Ovary (tissue), 9 donors: ENCODE measurements around the gene RCSD1. TPM values are rescaled to one million over a fixed set of nuclear protein-coding genes. Genes with fewer than 3 reads are reported as not detected.

Experiments
- DNase-seq, 5 donors: peaks; one replicate each; pipeline ENCODE4 v3.0.0-alpha.2; 2019 to 2020
- H3K27ac ChIP-seq, 2 donors: fragments of 200-600 bp; one replicate each; pipeline versions ENCODE4 v1.5.1 to v1.8.0; 2019 to 2022
- H3K27me3 ChIP-seq: fragments of 200-600 bp; one replicate; pipeline ENCODE4 v1.8.0; 2022
- H3K36me3 ChIP-seq: fragments of 200-600 bp; sonication (generic); one replicate; pipeline ENCODE4 v1.5.1; 2019
- H3K4me1 ChIP-seq: one replicate; pipeline ENCODE4 v1.8.1; 2013; ENCODE audit warnings: mild to moderate bottlenecking, moderate library complexity; ENCODE audit not compliant: insufficient read depth
- H3K4me3 ChIP-seq: fragments of 200-600 bp; sonication (generic); one replicate; pipeline ENCODE4 v1.5.1; 2017
- H3K9me3 ChIP-seq, 2 donors: fragments of 200-600 bp in 1 of 2; sonication (generic) in 1 of 2; one replicate each; pipeline versions ENCODE4 v1.5.1 to v1.8.1; 2013 to 2019; ENCODE audit warnings: mild to moderate bottlenecking in 1 of 2, moderate library complexity in 1 of 2
- CTCF ChIP-seq, 3 donors: fragments of 450-650 bp in 2 of 3; fragments of 200-600 bp in 1 of 3; IDR thresholded peaks; one replicate each; pipeline versions ENCODE4 v1.5.1 to v1.8.0; 2016 to 2022; ENCODE audit warnings: antibody characterized with exemption in 3 of 3, mild to moderate bottlenecking in 1 of 3
- EP300 ChIP-seq: sonication (generic); formaldehyde crosslinking; IDR thresholded peaks from one replicate; pipeline ENCODE4 v1.6.1; 2017; ENCODE audit warnings: antibody characterized with exemption
- POLR2A ChIP-seq: fragments of 450-650 bp; IDR thresholded peaks from one replicate; pipeline ENCODE4 v1.6.1; 2017; ENCODE audit warnings: antibody characterized with exemption, mild to moderate bottlenecking, moderate library complexity
- WGBS, 3 donors: extraction: QIAGEN DNeasy Blood & Tissue Kit in 1 of 3; methylation state at CpG; one replicate each; pipeline versions ENCODE4 v1.1.5 to v1.1.7; 2013 to 2017; 5-methylcytosine and 5-hydroxymethylcytosine counted together
- intact Hi-C, 4 donors: fragments of 100-400 bp; cut with DNase I; formaldehyde crosslinking; loops; one replicate each; pipeline versions ENCODE4 v1.11.0 to v1.15.1; 2022 to 2023
- polyA plus RNA-seq, 2 donors: library from polyadenylated mRNA; stranded (reverse); fragments of 200-250 nt in 1 of 2; fragments of 350-450 nt in 1 of 2; fragmentation: Illumina TruSeq in 1 of 2; extraction: RNeasy Lipid Tissue Mini Kit (QIAGEN cat#74804) in 1 of 2; gene quantifications; one replicate each; pipeline ENCODE4 v1.2.3, GENCODE V29; 2013 to 2014
- total RNA-seq, 7 donors: library from RNA; depleted of rRNA in 2 of 7; stranded (reverse); fragments of >200 nt in 2 of 7; fragmentation: NEBNext Ultra II Directional in 3 of 7; extraction: Animal tissue kit (Norgen Biotek cat#: 25700) in 3 of 7; gene quantifications; one replicate each; pipeline versions ENCODE4 v1.1.0 to v1.2.4, GENCODE V29; 2016 to 2023
- donor health status: DM: no; HTN: no; CAD: no; lungs with moderate emphysema.
- donor health status: DM: no; HTN: no; CAD: no.
- donor health status: Bipolar disorder and iron deficiency.
- donor health status: DM: yes; HTN: yes; CAD: no.
- donor health status: DM: no; HTN: no; CAD: no.
- donor health status: DM: yes; HTN: yes; CAD: no.

Gene RCSD1
- total and polyA plus RNA-seq, 9 donors = 2.1 to 10.9 (median 3.2) TPM

GRCh38 chr1:167642501-167642826 lies 12.4 kb downstream of the RCSD1 start:
- Histone ChIP-seq H3K4me3 (no peak overlapping the region), H3K27me3 (no peaks in the 10 kb centered on the region), H3K27ac (no peak overlapping the region), H3K36me3 (no peaks in the 10 kb centered on the region), H3K9me3 (no peaks in the 10 kb centered on the region), H3K4me1 (no peaks in the 10 kb centered on the region)
- intact Hi-C loops = no loop called here
- TF ChIP-seq POLR2A (no peak), EP300 (no peak), CTCF (IDR thresholded peaks at IDR 0.05) (no peak)
- DNase-seq = no peak
- 74 to 92% (median 90%) methylated on average over 3 of the region's 3 CpGs for WGBS, 3 donors

- Histone ChIP-seq H3K9me3 (no peaks in the 10 kb centered on the region), H3K27me3 (no peaks in the 10 kb centered on the region), H3K27ac (no peak overlapping the region), H3K4me1 (no peaks in the 10 kb centered on the region), H3K36me3 (no peaks in the 10 kb centered on the region), H3K4me3 (no peak overlapping the region)
- no peak for TF ChIP-seq CTCF (IDR thresholded peaks at IDR 0.05)
- TF ChIP-seq EP300 = no peak
- no peak for TF ChIP-seq POLR2A
- no peak for DNase-seq
- intact Hi-C loops = no loop called here
- WGBS, 3 donors = 69 to 91% (median 73%) methylated on average over 3 of the region's 3 CpGs
Measured at GRCh38 chr1:167643441-167643840, 13.4 kb downstream of the RCSD1 start.

GRCh38 chr1:167644551-167644950 lies 14.5 kb downstream of the RCSD1 start:
- Histone ChIP-seq H3K4me3 (no peak overlapping the region), H3K9me3 (no peaks in the 10 kb centered on the region), H3K27ac (no peak overlapping the region), H3K4me1 (no peaks in the 10 kb centered on the region), H3K27me3 (no peaks in the 10 kb centered on the region), H3K36me3 (no peaks in the 10 kb centered on the region)
- 73 to 79% (median 78%) methylated on average over 4 of the region's 4 CpGs for WGBS, 3 donors
- no peak for DNase-seq
- intact Hi-C loops = no loop called here
- TF ChIP-seq POLR2A (no peak), CTCF (IDR thresholded peaks at IDR 0.05) (no peak), EP300 (no peak)

GRCh38 chr1:167645140-167645541 lies 15.1 kb downstream of the RCSD1 start:
- Histone ChIP-seq H3K27ac (no peak overlapping the region), H3K4me3 (no peak overlapping the region), H3K9me3 (no peaks in the 10 kb centered on the region), H3K4me1 (no peaks in the 10 kb centered on the region), H3K36me3 (no peaks in the 10 kb centered on the region), H3K27me3 (no peaks in the 10 kb centered on the region)
- intact Hi-C loops = no loop called here
- 56 to 69% (median 66%) methylated on average over 3 of the region's 3 CpGs for WGBS, 3 donors
- no peak for TF ChIP-seq CTCF (IDR thresholded peaks at IDR 0.05)
- TF ChIP-seq POLR2A = no peak
- no peak for TF ChIP-seq EP300
- DNase-seq = no peak
